CD4-positive, alpha-beta T cell treated with Interleukin-2 at 100 ng/mL for 4 hours (primary cell): ENCODE results near the gene CHN2.
A peak's percentile ranks its signal among the peaks of the same experiment; 100 is the strongest.

Experiments used
- DNase-seq: peaks from one replicate; pipeline ENCODE4 v3.0.0-alpha.2; 2020; ENCODE audit warnings: low spot score

The CHN2 gene

GRCh38 chr7:29285444-29285793, 90.8 kb downstream of the CHN2 start:
- DNase-seq = peak; percentile 60

GRCh38 chr7:29285861-29286260, 91.3 kb downstream of the CHN2 start:
- no peak for DNase-seq

- peak; percentile 12 for DNase-seq
These were observed 92.8 kb downstream of the CHN2 start for GRCh38 chr7:29287366-29287765.

- DNase-seq = no peak
These were observed 93.9 kb downstream of the CHN2 start for GRCh38 chr7:29288181-29289091.

- DNase-seq = no peak
These were observed 94.8 kb downstream of the CHN2 start for GRCh38 chr7:29289156-29290021.

DNA sequence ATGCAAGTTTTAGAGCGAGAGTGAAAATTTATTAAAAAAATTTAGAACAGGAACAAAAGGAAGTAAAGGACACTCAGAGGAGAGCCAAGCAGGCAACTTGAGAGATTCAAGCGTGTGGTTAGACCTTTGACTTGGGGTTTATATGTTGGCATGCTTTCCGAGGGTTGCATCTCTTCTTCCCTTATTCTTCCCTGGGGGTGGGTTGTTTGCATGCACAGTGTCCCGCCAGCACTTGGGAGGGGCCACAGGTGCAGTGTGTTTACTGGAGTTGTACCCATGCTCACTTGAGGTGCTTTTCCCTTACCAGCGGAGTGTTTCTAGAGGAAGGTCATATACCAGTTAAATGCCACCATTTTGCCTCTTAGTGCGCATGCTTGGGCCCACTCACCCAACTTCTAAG, 96.3 kb downstream of the CHN2 start:
- DNase-seq = no peak

DNA sequence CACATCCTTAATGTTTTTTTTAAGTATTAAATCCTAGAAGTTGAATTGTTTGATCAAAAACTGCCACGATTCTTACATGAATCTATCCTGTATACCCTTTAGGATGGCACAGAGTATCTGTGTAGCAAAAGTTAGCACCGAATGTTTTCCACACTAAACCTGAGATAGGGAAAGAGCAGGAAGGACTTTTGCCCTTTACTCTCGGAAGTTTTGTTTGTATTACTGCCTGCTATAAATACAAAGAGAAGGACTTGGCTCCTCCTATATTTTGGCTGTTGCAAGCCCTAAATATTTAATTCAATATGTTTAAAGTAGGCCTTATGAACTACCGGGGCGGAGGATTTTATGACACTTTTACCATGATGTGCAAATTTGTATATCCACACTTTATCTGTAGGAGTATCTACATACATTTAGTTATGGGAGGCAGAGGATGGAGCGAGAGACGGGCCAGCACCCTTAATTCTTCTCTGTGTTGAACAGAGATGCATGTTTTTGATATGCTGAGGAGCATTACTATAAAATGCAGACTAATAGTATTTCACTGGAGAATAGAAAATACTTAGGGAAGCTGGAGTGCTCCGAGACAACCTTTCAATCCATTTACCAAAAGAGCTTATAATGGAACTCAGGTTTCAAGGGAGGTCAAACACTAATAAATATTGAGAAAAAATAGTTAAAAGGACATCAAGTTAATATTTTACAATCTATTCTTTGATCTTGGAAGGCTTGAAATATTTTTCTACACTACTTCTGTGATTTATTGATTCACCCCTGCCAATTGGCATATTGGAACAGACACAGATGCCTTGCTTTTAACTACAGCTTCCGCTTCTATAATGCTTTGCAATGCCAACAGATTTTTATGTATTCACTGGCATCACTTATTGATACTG, 97.4 kb downstream of the CHN2 start:
- no peak for DNase-seq

- DNase-seq = no peak
These were observed 98.5 kb downstream of the CHN2 start for GRCh38 chr7:29292886-29293658.

DNA sequence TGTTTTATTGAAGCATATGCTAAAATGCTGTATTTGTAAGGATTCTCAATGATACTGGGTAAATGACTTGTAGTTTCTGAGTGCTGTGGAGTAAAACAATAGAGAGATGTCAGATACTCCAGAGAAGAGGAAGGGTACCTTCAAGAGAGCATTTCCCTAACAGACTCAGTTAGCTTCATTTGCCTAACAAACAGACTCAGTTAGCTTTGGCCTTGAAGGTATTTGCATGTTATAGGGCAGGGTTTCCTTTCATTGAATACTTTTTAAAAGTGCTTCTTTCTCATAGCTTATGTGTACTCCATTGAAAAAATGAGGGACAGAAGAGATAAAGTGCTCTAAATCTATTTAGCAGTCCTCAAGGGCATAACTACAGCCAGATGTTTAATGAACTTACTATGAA, 101.8 kb downstream of the CHN2 start:
- no peak for DNase-seq

GRCh38 chr7:29297194-29297890, 102.8 kb downstream of the CHN2 start:
- DNase-seq = no peak

DNA sequence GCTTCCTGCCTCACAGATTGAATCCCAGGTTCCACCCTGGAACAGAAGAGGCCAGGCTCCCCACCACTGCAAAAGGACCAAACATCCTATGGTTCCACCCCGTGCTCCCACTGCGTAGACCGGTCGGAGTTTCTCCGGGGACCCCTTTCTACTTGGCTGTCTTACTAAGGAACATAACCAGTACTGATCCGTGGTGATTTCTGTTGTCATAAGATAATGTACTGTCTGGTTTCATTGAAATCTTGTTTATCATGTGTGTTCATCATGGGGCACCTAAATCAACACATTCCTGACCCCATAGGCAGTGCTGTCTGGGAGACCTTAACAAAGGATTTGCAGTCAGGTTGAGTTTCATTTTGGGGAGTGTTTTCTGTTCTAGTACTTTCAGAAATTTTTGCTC, 104.5 kb downstream of the CHN2 start:
- no peak for DNase-seq

DNA sequence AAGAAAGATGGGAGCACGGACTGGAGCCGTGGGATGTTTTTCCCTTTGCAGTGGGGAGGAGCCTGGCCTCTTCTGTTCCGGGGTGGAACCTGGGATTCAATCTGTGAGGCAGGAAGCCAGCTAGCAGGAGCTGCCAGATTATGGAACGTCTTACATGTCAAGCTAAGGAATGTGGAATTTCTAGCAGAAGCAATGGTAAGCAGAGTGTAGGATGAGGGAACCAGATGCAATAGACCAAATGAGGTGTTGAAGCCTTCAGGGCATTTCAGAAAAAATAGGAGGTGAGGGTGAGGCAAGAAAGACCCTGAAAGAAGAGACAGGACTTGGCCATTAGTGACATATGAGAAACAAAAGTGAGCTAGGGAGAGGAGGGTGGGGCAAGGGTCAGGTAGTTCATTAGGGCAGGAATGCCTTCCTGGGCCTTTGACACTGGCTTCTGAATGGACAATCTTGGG, 105.5 kb downstream of the CHN2 start:
- DNase-seq = no peak

DNA sequence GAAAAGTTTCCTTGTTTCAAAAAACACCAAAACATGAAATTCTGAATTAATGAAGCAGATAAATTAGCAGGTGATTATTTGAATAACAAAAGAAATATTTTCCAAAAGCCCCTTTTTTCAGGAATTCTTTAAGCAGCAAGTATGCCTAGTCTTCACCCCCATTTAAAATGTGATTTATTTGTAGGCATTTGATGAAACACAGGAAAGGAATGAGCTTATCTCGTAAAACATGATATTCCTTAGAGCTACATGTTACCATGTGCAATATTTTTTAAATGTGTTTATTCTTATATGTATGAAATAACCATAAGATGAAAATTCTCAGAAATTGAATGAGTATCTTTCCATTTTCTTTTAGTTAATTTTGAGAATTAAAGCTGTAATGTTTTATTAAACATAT, 106.1 kb downstream of the CHN2 start:
- DNase-seq = no peak

- DNase-seq = no peak
These were observed 108.3 kb downstream of the CHN2 start for GRCh38 chr7:29302666-29303395.

GRCh38 chr7:29304756-29305155, 110.2 kb downstream of the CHN2 start:
- no peak for DNase-seq

GRCh38 chr7:29306319-29306991, 111.9 kb downstream of the CHN2 start:
- no peak for DNase-seq

DNA sequence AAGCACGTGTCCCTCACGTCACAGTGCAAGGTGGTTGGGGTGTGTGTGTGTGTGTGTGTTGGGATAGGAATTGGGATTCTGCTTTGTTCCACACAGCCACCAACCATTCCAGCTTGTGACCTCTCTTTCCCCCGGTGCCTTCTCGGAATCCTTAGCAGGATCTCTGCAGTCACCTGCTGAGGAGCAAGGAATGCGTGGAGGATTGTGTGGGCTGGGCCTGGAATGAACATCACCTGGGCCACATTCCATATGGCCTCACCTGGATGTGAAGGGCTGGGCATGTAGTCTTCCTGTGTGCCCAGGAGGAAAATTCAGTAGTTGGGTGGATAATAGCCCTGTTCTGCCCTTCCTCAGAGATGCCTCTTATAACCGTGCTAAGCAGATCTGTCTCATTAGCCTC, 113.8 kb downstream of the CHN2 start:
- no peak for DNase-seq

DNA sequence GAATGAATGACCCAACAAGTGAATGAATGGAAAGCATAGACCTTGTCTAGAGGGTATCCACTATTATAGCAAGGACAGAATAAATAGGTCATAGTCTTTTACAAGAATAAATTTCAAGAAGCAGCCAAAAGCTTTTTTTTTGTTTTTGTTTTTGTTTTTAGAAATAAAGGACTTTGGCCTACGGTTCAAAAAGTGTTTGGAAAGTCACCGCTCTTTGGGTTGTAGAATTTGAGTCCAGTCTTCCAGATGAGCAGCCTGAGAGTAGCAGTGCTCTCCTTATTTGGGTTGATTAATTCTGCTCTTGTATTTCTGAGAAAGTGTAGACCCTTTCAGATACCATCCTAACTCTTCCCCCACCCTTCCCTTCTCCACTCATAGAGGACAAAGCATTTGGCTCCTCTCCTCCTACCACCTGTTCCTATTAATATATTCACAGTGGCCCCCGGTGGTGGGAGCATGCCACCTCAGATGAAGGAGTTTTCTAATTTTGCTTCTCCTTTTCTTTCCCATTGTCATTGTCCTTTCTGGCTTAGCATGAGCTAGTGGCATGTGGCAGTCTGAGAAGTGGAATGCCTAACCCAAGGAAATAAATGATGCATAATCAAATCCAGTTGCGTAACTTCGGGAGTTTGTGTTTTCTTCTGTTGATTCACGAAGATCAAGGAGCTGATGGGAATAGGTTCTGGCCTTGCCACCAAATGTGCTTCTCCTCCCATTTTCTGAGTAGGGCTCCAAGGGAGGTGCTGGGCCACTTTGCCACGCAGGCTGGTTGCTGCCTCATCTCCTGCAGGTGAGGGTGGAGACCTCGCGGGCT, 114.7 kb downstream of the CHN2 start:
- no peak for DNase-seq
